Karpas-422 (cell line): Measurements from ENCODE around the gene F12. TPM values are rescaled to one million over a fixed set of nuclear protein-coding genes. Genes with fewer than 3 reads are reported as not detected.

Experiments
- DNase-seq: peaks from one replicate; pipeline ENCODE4 v3.0.0-alpha.2; 2015
- H2AFZ ChIP-seq: fragments of 200-600 bp; sonication (generic); 2 replicates; pipeline ENCODE4 v1.6.1; 2014; ENCODE audit warnings: antibody characterized with exemption, low read length, mixed read lengths
- H3K27ac ChIP-seq: fragments of 200-600 bp; sonication (generic); 2 replicates; pipeline ENCODE4 v1.5.1; 2014; ENCODE audit warnings: mild to moderate bottlenecking, low read length, moderate library complexity
- H3K27me3 ChIP-seq: fragments of 200-600 bp; sonication (generic); 2 replicates; pipeline ENCODE4 v1.6.1; 2014; ENCODE audit warnings: low read length, mixed read lengths
- H3K36me3 ChIP-seq: fragments of 200-600 bp; sonication (generic); 2 replicates; pipeline ENCODE4 v1.6.1; 2014; ENCODE audit warnings: low read length, mixed read lengths; ENCODE audit not compliant: insufficient read depth
- H3K4me1 ChIP-seq: fragments of 200-600 bp; sonication (generic); 2 replicates; pipeline ENCODE4 v1.6.1; 2014; ENCODE audit warnings: mild to moderate bottlenecking, low read length, mixed read lengths
- H3K4me2 ChIP-seq: fragments of 200-600 bp; sonication (generic); 2 replicates; pipeline ENCODE4 v1.6.1; 2014; ENCODE audit warnings: low read length, low read depth, mild to moderate bottlenecking; ENCODE audit not compliant: poor library complexity, severe bottlenecking
- H3K4me3 ChIP-seq: fragments of 200-600 bp; sonication (generic); 2 replicates; pipeline ENCODE4 v1.5.1; 2014; ENCODE audit warnings: mild to moderate bottlenecking, antibody characterized with exemption, low read length, mixed read lengths
- H3K79me2 ChIP-seq: fragments of 200-600 bp; sonication (generic); 2 replicates; pipeline ENCODE4 v1.6.1; 2014; ENCODE audit warnings: mild to moderate bottlenecking, low read length, mixed read lengths
- H3K9ac ChIP-seq: fragments of 200-600 bp; sonication (generic); 2 replicates; pipeline ENCODE4 v1.6.0; 2014; ENCODE audit warnings: low read length
- H3K9me2 ChIP-seq: fragments of 200-600 bp; sonication (generic), shearing (Covaris generic); replicated peaks from 2 replicates; pipeline ENCODE4 v1.6.0; 2014; ENCODE audit warnings: mild to moderate bottlenecking, low read length, moderate library complexity; ENCODE audit not compliant: insufficient read depth
- H3K9me3 ChIP-seq: fragments of 300-700, 200-600 bp; sonication (generic); 2 replicates; pipeline ENCODE4 v1.6.1; 2014; ENCODE audit warnings: low read length, mixed read lengths
- H4K20me1 ChIP-seq: fragments of 200-600 bp; sonication (generic); 2 replicates; pipeline ENCODE4 v1.6.1; 2014; ENCODE audit warnings: mild to moderate bottlenecking, antibody characterized with exemption, low read length, low read depth; ENCODE audit not compliant: insufficient read depth
- total RNA-seq: library from RNA; depleted of rRNA; stranded (reverse); fragments of >200 nt; shearing (Covaris generic); gene quantifications from 2 replicates; pipeline ENCODE4 v1.2.3, GENCODE V29; 2014; ENCODE audit warnings: low replicate concordance

F12 gene
- total RNA-seq, 1 experiment from 2014 or later, result 6.5 TPM

DNA sequence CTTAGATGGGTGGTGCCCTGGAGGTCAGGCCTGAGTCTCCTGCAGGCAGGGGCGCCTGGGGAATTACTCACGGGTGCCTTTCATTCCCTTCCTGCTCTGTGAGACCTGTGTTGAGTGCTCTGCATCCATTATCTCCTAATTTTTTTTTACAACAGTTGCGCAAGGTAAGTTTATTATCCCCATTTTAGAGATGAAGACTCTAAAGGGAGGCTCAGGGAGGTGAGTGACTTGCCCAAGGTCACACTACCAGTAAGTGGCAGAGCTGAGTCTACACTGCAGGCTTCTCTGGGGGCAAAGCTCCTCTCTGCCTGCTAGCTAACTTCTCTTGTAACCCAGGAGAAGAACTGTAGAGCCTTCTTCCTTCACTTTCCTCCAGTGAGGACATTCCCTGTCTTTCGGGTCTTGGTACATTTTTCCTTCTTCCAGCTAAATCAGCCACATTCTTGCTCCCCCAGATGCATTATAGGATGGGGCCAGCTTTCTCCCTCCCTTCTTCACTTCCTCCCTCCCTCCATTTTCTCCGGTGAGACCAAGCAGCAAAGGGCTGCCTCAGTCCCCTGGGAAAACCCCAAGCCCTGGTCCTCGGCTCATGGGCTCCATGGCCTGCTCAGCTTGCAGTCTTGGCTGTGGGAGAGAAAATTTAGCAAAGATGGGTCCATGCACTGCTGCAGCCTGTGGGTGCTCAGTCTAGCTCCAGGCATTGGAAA lies 39.0 kb upstream of the F12 start:
- peaks cover 38% of the 10 kb centered on the region for H3K79me2 ChIP-seq
- H2AFZ ChIP-seq, result no peak overlapping the region
- H4K20me1 ChIP-seq, result no peaks in the 10 kb centered on the region; the same call in 1 of the 2 replicates
- peak overlapping the region; percentile 72 for H3K4me3 ChIP-seq
- H3K4me2 ChIP-seq, result peak overlapping the region; percentile 88
- H3K27me3 ChIP-seq, result no peaks in the 10 kb centered on the region
- no peaks in the 10 kb centered on the region for H3K9me2 ChIP-seq
- peak overlapping the region; percentile 90 for H3K27ac ChIP-seq
- peaks cover 81% of the 10 kb centered on the region for H3K4me1 ChIP-seq
- no peaks in the 10 kb centered on the region for H3K36me3 ChIP-seq
- H3K9ac ChIP-seq, result peak overlapping the region; percentile 96
- DNase-seq, result peak; percentile 80
- H3K9me3 ChIP-seq, result no peaks in the 10 kb centered on the region

DNA sequence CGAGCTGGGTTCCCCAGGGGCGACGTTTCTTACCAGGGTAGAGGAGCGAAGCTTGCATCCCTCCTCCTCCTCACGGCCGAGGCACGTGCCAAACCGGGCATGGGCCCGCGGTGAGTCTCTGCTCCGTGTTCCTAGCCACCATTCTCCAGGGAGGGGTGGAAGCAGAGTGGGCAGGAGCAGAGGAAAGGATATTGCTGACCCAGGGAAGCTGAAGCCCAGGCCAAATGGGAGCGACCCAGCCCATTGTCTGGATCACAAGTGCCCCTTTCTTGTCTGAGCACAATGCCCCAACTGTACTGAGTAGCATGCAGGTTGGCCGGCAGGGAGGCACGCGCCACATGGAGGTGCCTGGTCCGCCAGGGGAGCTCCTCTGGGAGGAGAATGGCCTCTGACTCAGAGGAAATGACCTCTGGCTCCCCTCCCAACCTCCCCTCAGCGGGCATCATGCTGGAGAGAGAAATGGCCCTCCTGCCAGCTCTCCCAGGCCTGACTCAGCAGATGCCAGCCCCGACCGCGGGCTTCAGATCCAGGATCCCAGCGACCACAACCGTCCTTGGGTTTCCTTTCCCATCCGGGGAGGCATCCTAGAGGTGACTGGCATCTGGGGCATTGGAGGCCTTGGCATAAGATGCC lies 38.4 kb upstream of the F12 start:
- Histone ChIP-seq H3K9me3 (no peaks in the 10 kb centered on the region), H3K4me2 (peak overlapping the region; percentile 88), H3K79me2 (peaks cover 32% of the 10 kb centered on the region), H4K20me1 (no peaks in the 10 kb centered on the region), H3K9me2 (no peaks in the 10 kb centered on the region), H3K36me3 (no peaks in the 10 kb centered on the region), H3K9ac (peak overlapping the region; percentile 96), H2AFZ (no peak overlapping the region), H3K4me3 (peak overlapping the region; percentile 72), H3K27me3 (no peaks in the 10 kb centered on the region), H3K4me1 (peaks cover 75% of the 10 kb centered on the region), H3K27ac (peak overlapping the region; percentile 90)
- DNase-seq, result peak; percentile 84

DNA sequence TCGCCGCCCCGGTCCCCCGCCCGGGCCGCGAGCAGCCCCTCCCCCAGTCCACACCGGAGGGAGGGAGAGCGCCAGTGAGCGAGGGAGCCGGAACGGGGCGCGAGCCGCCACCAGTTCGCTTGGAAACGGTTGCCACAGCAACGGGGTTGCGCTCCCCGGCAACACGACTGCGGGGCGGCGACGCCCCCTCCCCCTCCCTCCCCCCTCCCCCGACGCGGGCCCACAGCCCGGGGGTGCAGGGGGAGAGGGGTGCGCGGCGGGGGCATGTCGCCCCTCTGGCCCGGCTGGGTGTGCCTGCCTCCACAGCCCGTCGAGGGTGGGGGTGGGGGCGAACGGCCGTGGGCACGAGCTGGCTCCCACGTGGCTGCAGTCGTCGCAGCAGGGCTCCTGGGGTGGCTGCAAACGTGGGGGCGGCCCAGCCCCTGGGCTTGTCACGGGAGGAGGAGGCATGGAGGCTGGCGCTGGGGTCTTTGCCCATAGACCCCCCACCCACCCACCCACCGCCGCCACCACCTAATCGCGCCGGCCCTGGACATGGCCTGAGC lies 37.8 kb upstream of the F12 start:
- H3K79me2 ChIP-seq, result peaks cover 30% of the 10 kb centered on the region
- DNase-seq, result peak; percentile 95
- no peaks in the 10 kb centered on the region for H3K36me3 ChIP-seq
- H3K9me2 ChIP-seq, result no peaks in the 10 kb centered on the region
- peak overlapping the region; percentile 97 for H3K4me2 ChIP-seq
- H3K4me1 ChIP-seq, result peaks cover 70% of the 10 kb centered on the region
- no peaks in the 10 kb centered on the region for H3K27me3 ChIP-seq
- no peaks in the 10 kb centered on the region for H3K9me3 ChIP-seq
- H3K9ac ChIP-seq, result peak overlapping the region; percentile 96
- H4K20me1 ChIP-seq, result no peaks in the 10 kb centered on the region
- H3K4me3 ChIP-seq, result peak overlapping the region; percentile 87
- no peak overlapping the region for H2AFZ ChIP-seq
- peak overlapping the region; percentile 90 for H3K27ac ChIP-seq

DNA sequence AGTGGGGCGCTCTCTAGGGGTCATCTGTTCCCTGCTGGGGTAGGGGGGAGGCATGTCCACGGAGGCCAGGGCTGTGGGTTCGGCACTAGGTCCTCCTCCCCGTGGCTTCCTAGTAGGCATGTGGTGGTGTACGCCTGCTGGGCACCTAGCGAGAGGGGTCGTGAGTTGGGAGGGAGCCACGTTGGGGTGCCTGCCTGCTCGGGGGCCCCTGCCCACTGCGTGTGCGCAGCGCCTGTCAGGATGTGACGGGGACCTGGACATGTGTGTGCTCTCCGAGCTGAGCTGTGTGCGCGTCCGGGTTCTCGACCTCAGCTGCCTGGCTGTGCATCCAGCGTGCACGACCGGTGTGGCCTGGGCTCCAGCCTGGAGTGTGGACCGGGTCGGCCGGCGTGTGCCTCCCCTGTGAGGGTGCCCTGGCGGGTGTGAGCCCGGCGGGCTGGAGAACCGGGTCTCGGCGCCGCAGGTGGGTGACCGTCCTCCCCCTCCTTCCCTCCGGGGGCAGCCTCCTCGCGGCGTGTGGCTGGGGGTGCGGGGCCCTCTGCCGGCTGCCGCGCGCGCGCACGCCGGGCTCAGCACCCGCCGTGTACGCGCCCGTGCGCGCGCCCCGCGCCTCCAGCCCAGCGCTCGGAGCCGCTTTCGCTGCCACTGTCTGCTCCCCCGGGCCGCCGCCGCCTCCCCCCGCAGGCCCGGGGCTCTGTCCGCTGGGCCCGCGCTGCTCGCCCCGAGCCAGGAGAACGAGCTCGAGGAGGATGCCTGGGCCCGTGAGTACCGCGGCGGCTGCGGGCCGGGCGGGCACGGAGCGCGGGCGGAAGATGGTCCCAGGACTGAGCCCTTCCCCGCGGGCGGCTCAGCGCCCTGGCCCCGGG lies 37.1 kb upstream of the F12 start, which contains the start of gene PRR7:
PRR7 (plus strand) TSS at position 615 of the 866 bp plus-strand sequence. CDS start 8,254 bp downstream, outside the sequence.
- Histone ChIP-seq H3K9ac (peak within 1 kb of the TSS; percentile 96), H3K79me2 (peaks cover 30% of the 10 kb centered on the region), H3K4me1 (peaks cover 67% of the 10 kb centered on the region), H3K4me2 (peak within 1 kb of the TSS; percentile 97), H3K36me3 (no peaks in the 10 kb centered on the region), H2AFZ (peak within 1 kb of the TSS; percentile 52; the same call in 1 of the 2 replicates), H4K20me1 (no peaks in the 10 kb centered on the region), H3K9me2 (no peaks in the 10 kb centered on the region), H3K27me3 (no peaks in the 10 kb centered on the region), H3K4me3 (peak within 1 kb of the TSS; percentile 87), H3K27ac (peak within 1 kb of the TSS; percentile 90), H3K9me3 (no peaks in the 10 kb centered on the region)
- peak; percentile 95 for DNase-seq

DNA sequence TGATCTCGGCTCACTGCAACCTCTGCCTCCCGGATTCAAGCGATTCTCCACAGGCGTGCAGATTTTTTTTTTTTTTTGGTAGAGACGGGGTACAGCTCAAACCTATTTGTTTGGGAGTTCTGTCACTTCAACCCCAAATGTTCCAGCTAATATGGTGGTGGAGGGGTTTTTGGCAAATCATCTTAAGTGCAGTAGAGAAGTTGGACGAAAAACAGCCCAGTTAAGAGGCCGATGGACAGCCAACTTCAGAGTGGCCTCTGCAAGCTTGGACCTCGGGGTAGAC lies 36.5 kb upstream of the F12 start:
- H3K4me1 ChIP-seq, result peaks cover 64% of the 10 kb centered on the region
- no peaks in the 10 kb centered on the region for H3K9me2 ChIP-seq
- peaks cover 30% of the 10 kb centered on the region for H3K79me2 ChIP-seq
- H4K20me1 ChIP-seq, result no peaks in the 10 kb centered on the region
- H3K9me3 ChIP-seq, result no peaks in the 10 kb centered on the region
- peak; percentile 65 for DNase-seq
- peak overlapping the region; percentile 96 for H3K9ac ChIP-seq
- peak overlapping the region; percentile 52; the same call in 1 of the 2 replicates for H2AFZ ChIP-seq
- no peaks in the 10 kb centered on the region for H3K27me3 ChIP-seq
- peak overlapping the region; percentile 88 for H3K27ac ChIP-seq
- peak overlapping the region; percentile 97 for H3K4me2 ChIP-seq
- H3K36me3 ChIP-seq, result no peaks in the 10 kb centered on the region
- peak overlapping the region; percentile 87 for H3K4me3 ChIP-seq

DNA sequence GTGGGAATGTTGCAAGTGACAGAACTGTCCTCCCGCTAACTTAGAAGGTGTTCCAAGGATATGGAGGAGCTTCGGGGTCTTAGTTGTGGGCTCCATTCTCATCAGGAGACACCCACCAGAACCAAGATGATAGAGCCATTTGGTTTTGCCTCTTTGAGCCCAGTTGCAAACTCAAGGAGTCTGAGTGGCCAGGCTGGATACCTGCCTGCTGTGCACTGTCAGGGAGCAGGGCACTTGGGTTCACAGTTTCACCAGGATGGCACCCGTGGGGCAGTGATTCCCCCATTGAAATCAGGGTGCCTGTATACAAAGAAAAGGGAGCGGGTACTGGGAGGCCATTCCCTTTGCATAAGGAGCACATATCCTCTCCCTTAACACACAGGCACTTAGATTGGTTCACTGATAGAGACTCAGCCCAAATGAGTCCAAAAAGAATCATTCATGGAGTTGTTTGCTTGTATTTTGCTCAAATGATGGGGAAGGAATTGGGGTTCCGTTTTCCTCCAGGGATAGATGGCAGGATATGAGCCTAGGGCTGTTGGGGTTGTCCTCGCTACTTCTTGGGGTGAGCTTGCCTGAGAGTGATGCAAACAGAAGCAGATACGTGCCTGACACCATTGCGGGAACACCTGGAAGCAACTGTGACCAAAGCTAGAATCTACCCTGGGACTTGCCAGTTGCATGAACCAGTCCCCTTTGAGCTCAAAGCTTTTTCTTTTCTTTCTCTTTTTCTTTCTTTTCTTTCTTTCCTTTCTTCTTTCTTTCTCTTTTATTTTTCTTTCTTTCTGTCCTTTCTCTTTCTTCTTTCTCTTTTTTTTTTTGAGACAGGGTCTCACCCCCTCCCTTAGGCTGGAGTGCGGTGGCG lies 35.9 kb upstream of the F12 start:
- Histone ChIP-seq H3K27me3 (no peaks in the 10 kb centered on the region), H3K79me2 (peaks cover 27% of the 10 kb centered on the region), H4K20me1 (no peaks in the 10 kb centered on the region), H3K9ac (peak overlapping the region; percentile 96), H2AFZ (no peak overlapping the region), H3K4me3 (peak overlapping the region; percentile 87), H3K4me2 (peak overlapping the region; percentile 97), H3K4me1 (peaks cover 59% of the 10 kb centered on the region), H3K9me3 (no peaks in the 10 kb centered on the region), H3K9me2 (no peaks in the 10 kb centered on the region), H3K27ac (peak overlapping the region; percentile 88), H3K36me3 (no peaks in the 10 kb centered on the region)
- DNase-seq, result peak; percentile 75
